ENCODE results near the gene SIVA1.
"Not testable (repeated sequence)": the region's sequence is repeated elsewhere in the genome, so short reads cannot be mapped to it uniquely, and the experiment has no call there.

Gene SIVA1

DNA sequence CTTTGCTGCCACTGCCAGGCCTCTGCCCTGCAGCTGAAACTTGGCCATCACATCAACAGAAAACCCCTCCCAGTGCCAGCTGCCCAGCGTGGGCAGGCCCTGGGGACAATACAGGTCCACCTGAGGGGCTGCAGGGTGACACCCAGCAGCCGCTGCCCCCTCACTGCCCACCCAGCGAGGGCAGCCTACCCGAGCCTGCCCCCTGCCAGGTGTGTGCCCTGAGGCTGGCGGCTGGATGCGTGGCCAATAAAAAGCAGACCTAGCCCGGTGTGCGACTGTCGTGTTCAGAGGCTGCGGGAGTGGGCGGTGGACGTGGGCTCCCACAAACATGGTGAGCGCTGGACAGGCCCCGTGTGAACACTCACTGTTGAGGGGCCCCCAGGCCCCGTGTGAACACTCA lies 33.6 kb upstream of the SIVA1 start:
- DNase-seq (ENCODE audit: low read depth in 2 of 2): no peak

DNA sequence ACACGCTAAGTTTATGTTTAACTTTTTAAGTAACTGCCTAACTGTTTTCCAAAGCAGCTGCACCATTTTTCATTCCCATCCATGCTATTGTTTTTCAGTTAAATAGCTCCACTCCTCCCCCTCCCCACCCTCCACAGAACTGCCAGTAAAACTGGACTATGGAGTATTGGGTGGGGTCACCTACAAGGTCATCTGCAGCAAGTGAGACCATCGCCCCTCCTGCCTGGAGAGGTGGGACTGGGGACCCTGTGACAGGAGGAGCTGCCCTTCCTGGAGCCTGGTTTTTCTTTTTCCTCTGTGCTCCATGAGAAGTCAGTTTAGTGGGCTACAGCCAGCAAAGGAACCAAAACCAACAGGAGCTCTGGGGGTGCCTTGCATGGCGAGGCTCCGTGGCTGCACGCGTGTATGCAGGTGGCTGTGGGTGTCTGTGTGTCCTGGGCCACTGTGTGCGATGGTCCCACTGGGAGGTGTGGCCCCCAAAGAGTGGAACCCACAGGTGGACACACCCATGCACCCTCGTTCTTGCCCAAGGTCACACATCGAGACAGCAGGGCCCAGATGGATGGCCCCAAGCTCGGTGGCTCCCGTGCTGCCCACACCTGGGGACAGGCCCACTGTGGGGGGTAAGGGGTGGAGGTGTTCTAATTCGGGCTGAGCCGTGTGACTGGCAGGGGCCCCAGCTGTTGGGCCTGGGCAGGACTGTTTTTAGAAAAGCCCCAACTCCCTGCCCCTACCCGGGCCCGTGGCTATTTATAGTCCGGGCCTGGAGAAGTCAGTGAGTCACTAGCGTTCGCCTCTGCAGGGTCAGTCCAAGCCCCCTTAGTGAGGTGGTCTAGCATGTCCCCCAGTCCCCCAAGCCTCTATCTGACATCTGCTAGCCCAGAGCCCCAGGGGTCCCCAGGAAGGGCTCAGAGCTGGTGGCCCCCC lies 31.2 kb upstream of the SIVA1 start:
- no peak for DNase-seq (ENCODE audit: low read depth in 2 of 2)

- no peak for DNase-seq (ENCODE audit: low read depth in 2 of 2)
Observed at GRCh38 chr14:104722938-104723650, 29.9 kb upstream of the SIVA1 start.

GRCh38 chr14:104723651-104724406 lies 29.1 kb upstream of the SIVA1 start, which contains the start of gene ADSS1:
Gene ADSS1 (plus strand): TSS chr14:104724229. CDS start chr14:104724271, 42 bp downstream.
- peak in 1 of 2 donors; percentile 47 for DNase-seq (ENCODE audit: low read depth in 2 of 2)

DNA sequence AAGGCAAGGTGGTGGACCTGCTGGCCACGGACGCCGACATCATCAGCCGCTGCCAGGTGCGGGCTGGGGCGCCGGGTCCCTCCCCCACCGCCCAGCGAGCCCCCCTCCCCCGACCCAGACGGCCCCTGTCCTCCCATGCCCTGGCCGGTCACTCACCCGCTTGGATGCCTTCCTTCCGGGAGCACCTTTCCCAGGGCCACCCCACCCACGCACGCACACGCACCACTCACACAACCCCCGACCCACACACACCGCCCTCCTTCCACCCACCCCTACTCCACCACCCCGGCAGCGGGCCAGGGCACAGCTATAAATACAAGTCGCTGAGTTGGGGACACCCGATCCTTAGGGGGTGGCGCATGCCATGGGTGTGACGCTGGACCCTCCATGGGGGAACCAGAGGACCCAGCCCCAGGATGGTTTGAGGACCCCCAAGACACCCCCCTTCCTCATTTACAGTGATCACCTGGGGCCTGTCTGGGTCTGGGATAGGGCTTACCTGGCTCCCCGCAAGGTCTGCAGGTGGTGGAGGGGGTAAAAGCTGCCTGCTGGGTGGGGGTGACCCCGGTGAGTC lies 28.5 kb upstream of the SIVA1 start:
- no peak for DNase-seq (ENCODE audit: low read depth in 2 of 2)

DNA sequence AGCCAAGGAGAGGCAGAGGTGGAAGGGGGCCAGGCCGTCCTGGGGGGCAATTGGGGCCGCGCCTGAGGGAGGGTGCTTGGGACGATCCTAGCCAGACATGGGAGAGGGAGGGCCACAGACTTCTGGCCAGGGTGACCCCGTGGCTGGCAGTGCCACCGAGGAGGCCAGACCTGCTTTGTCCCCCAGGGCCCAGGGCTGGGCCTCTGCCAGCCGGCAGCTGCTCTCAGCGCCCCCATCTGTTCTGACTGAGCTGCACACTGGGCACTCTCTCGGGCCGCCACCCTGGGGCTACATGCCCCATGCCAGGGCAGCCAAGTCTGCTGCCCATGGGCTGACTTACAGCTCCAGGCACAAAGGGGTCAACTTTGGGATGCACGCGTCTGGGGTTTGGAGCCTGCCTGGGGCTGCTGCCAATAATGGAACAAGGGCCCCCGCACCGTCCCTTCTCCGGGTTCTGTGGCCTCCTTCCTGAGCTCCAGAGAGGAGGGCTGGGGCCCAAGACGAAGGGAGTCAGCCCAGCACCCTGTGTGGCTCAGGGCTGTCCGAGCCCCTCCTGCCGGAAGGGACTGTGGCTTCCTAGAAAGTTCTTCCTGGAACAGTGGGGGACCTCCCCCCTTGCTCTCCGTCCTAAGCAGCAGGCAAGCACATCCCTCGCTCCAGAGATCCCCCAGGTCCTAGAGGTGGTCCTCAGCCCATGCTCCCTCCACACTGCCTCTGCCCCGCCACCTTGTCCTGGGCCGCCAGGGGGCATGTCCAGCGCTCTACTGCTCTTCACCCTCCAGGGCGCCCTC lies 27.8 kb upstream of the SIVA1 start:
- DNase-seq (ENCODE audit: low read depth in 2 of 2): no peak

GRCh38 chr14:104725772-104726548 lies 27.0 kb upstream of the SIVA1 start:
- DNase-seq (ENCODE audit: low read depth in 2 of 2): no peak

DNA sequence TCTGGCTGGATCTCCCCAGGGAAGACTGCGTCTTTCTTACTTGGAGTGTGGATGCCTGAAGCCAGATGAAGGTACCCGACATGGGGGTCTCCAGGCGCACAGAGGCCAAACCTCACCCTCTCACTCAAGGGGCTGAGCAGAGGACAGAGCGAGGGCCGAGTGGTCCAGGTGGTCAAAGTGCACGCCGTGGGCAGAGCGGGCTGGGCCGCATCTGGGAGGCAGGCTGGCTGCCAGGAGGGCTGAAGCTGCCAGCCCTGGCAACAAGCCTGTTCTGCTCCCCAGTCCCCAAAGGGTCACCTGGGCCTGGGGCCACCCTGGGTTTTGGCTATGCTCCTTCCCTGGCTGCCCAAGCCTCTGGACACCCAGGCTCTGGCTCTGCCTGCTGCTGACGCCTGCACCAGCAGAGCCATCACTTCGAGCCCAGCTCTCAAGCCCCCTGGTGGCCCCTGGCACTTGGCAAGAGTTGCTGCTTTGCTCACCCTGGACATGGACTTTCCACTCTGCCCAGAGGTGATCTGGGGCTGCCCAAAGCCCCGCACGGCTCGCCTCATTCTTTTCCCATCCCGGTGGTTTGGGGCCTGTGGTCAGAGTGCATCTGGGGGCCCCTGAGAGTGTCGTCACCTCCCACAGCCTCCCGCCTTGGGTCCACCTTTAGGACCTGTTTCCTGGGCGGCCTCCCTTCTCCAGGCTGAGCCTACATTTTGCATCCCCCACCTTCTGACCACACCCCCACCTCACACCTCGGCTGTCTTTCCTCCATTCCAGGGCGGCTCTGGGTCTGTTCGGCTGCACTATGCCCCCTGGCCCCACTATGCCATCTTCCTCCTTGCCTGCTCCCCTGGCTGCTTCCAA lies 26.1 kb upstream of the SIVA1 start:
- no peak for DNase-seq (ENCODE audit: low read depth in 2 of 2)

DNA sequence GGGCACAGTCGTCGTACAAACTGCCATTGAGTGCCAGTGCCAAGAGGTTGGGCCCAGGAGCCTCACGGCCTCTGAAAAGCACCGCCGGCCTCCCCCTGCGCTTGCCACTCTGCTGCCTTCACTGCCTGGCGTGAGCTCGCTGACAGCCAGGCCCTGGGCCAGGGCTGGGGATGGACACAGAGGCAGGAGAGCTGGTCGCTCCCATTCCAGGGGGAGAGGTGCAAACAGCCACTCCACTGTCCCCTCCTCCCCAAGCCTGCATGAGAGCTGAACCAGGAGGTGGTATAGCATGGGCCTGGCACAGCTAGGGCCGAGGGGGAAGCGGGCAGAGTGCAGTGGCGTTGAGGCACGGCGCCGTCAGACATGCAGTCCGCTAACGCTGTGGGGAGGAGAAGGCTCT lies 24.3 kb upstream of the SIVA1 start:
- DNase-seq (ENCODE audit: low read depth in 2 of 2): no peak

DNA sequence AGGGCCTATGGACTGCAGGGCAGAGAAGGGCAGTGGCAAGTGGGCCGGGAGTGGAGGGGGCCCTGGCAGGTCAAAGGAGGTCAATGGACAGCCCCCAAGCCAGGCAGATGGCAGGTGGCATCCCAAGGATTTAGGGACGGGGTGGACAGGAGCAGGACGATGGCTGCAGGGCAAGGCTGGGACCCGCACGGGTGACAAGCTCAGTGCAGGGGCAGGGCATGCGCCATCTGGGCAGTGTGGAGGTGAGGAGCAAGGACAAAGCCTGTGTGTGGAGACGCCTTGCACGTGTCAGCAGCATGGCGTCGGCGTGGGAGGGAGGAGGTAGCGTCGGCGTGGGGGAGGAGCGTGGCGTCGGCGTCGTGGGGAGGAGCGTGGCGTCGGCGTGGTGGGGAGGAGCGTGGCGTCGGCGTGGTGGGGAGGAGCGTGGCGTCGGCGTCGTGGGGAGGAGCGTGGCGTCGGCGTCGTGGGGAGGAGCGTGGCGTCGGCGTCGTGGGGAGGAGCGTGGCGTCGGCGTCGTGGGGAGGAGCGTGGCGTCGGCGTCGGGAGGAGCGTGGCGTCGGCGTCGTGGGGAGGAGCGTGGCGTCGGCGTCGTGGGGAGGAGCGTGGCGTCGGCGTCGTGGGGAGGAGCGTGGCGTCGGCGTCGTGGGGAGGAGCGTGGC lies 23.6 kb upstream of the SIVA1 start:
- DNase-seq (ENCODE audit: low read depth in 2 of 2): not testable (repeated sequence)

- no peak for DNase-seq (ENCODE audit: low read depth in 2 of 2)
Observed at GRCh38 chr14:104729835-104730181, 23.1 kb upstream of the SIVA1 start.

- DNase-seq (ENCODE audit: low read depth in 2 of 2): no peak
Observed at GRCh38 chr14:104730487-104730886, 22.5 kb upstream of the SIVA1 start.

- no peak for DNase-seq (ENCODE audit: low read depth in 2 of 2)
Observed at GRCh38 chr14:104731320-104732294, 21.3 kb upstream of the SIVA1 start.

DNA sequence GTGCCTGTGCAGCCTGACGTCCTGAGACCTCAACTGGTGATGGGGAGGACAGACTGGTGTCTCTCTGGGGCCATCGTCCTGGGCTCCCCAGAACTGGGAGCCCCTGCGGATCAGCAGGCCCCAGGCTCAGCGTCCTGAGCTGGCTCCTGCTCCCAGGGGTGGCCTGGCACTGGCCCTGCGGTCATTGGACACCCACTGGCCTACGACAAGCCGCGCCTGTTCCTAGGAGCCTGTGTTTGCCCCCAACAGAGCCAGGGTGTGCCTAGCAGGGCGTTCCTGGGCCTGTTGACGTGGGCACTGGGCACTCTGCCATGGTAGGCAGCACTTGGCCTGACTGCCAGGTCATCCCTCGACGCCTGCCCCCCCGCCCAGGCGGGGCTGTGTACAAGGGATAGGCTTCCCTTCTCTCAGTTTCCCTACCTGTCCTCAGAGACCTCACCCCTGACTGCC lies 20.6 kb upstream of the SIVA1 start:
- no peak for DNase-seq (ENCODE audit: low read depth in 2 of 2)

DNA sequence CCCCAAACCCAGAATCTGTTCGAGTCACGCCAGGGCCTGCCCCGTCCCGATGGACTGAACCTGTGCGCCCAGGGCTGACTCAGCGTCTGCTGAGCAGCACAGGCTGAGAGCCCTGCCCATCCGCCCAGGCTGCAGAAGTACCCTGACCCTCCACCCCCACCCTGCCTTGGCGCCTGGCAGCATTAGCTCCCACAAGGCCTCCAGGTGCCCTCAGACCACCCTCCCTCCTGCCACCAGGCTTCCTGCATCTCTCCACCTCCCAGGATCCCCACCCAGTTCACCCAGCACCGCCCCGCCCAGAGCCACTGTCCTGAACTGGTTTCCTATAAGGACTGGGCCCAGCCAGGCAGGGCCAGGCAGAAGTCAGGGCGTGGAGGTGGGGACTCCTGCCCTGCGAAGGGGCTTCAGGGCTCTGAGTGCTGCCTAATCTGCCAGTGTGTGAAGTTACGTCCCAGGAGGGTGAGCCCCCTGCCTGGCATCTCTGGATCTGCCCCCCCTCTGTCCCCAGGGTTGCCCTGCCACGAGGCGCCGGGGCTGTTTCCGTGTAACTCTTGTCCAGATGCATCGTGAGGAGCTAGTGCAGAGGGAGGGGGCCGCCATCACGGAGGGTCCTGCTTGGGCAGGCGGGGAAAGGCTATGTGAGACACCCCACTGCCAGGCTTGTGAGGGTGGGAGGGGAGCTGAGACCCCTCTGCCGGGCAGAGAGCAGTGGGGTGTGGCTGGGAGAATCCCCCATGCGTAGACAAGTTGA lies 19.8 kb upstream of the SIVA1 start:
- DNase-seq (ENCODE audit: low read depth in 2 of 2): no peak

GRCh38 chr14:104734051-104734587 lies 18.8 kb upstream of the SIVA1 start:
- DNase-seq (ENCODE audit: low read depth in 2 of 2): no peak

DNA sequence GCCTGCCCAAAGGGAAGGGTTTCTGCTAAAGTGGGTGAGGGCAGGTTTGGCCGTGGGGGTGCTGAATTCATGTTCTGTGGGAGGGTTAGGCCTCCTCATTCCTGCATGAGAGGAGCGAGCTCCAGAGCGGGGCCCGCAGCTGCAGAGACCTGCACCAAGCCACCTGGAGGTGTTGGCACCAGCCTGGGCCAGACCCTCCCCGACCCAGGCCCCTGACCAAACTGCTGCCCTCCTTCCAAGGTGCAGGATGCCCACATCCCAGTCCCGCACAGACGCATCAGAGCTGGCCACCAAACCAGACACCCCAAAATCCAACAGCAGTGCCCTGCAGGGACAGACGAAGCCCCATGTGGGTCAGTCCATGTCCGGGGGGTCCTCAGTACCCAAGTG lies 18.4 kb upstream of the SIVA1 start:
- DNase-seq (ENCODE audit: low read depth in 2 of 2): no peak
